ENCODE data around the gene INTS11. TPM values are rescaled to one million over a fixed set of nuclear protein-coding genes. Genes with fewer than 3 reads are reported as not detected.
"Not testable (repeated sequence)": the region's sequence is repeated elsewhere in the genome, so short reads cannot be mapped to it uniquely, and the experiment has no call there.

Gene INTS11
- total RNA-seq (2014; rRNA removed; shearing (Covaris generic)), result 76.5 and 95.7 TPM in 2 replicates

- peak; percentile 96 for DNase-seq (ENCODE audit: low read depth)
Measured at GRCh38 chr1:1324524-1325287, at the start of gene INTS11, which contains the start of gene CPTP. INTS11 (minus strand) TSS chr1:1324660; CDS start chr1:1324608, 52 bp downstream. CPTP (plus strand) TSS chr1:1324802; CDS start chr1:1326911, 2,109 bp downstream.

- DNase-seq (ENCODE audit: low read depth), result no peak
Measured at GRCh38 chr1:1373815-1374588, 49.5 kb upstream of the INTS11 start.

- no peak for DNase-seq (ENCODE audit: low read depth)
Measured at GRCh38 chr1:1373051-1373814, 48.8 kb upstream of the INTS11 start.

GRCh38 chr1:1371746-1372711, 47.6 kb upstream of the INTS11 start:
- peak; percentile 68 for DNase-seq (ENCODE audit: low read depth)

- DNase-seq (ENCODE audit: low read depth), result peak; percentile 66
Measured at GRCh38 chr1:1371364-1371745, 46.9 kb upstream of the INTS11 start.

- DNase-seq (ENCODE audit: low read depth), result no peak
Measured at GRCh38 chr1:1370771-1371300, 46.4 kb upstream of the INTS11 start.

GRCh38 chr1:1370094-1370493, 45.6 kb upstream of the INTS11 start:
- DNase-seq (ENCODE audit: low read depth), result not testable (repeated sequence)

- DNase-seq (ENCODE audit: low read depth), result no peak
Measured at GRCh38 chr1:1367315-1367714, 42.9 kb upstream of the INTS11 start.

- no peak for DNase-seq (ENCODE audit: low read depth)
Measured at GRCh38 chr1:1366699-1367066, 42.2 kb upstream of the INTS11 start.

- no peak for DNase-seq (ENCODE audit: low read depth)
Measured at GRCh38 chr1:1365875-1366698, 41.6 kb upstream of the INTS11 start.

- DNase-seq (ENCODE audit: low read depth), result no peak
Measured at GRCh38 chr1:1364266-1364665, 39.8 kb upstream of the INTS11 start.

- DNase-seq (ENCODE audit: low read depth), result peak; percentile 37
Measured at GRCh38 chr1:1361982-1362423, 37.5 kb upstream of the INTS11 start.

GRCh38 chr1:1361233-1361981, 36.9 kb upstream of the INTS11 start:
- DNase-seq (ENCODE audit: low read depth), result no peak

- peak; percentile 94 for DNase-seq (ENCODE audit: low read depth)
Measured at GRCh38 chr1:1360506-1361169, 36.2 kb upstream of the INTS11 start.

- DNase-seq (ENCODE audit: low read depth), result peak; percentile 69
Measured at GRCh38 chr1:1359664-1360468, 35.4 kb upstream of the INTS11 start.

GRCh38 chr1:1359308-1359663, 34.8 kb upstream of the INTS11 start:
- DNase-seq (ENCODE audit: low read depth), result peak; percentile 64

- DNase-seq (ENCODE audit: low read depth), result no peak
Measured at GRCh38 chr1:1358433-1359271, 34.2 kb upstream of the INTS11 start, which contains the start of gene MXRA8. MXRA8 (minus strand) TSS chr1:1358555; CDS start chr1:1358504, 51 bp downstream.
